Right lobe of liver (tissue), 6 donors: ENCODE data around the gene TCEANC. TPM values are rescaled to one million over a fixed set of nuclear protein-coding genes. Genes with fewer than 3 reads are reported as not detected.

Experiments
- ATAC-seq, 4 donors: fragments of 200-7000 bp; cut with Tn5 transposase; one replicate each; pipeline ENCODE4 v1.9.1; 2020; ENCODE audit warnings: mild to moderate bottlenecking in 4 of 4, moderate library complexity in 4 of 4
- DNase-seq, 3 donors: peaks; one replicate each; pipeline ENCODE4 v3.0.0-alpha.2; 2020
- H3K27ac ChIP-seq, 3 donors: fragments of 200-600 bp; one replicate each; pipeline ENCODE4 v1.8.0; 2022
- H3K27me3 ChIP-seq, 2 donors: fragments of 200-600 bp; one replicate each; pipeline ENCODE4 v1.8.0; 2022
- H3K36me3 ChIP-seq, 4 donors: fragments of 200-600 bp; sonication (generic) in 1 of 4; one replicate each; pipeline versions ENCODE4 v1.5.1 to v1.8.0; 2017 to 2022; ENCODE audit warnings: control low read depth in 1 of 4
- H3K4me1 ChIP-seq, 4 donors: fragments of 200-600 bp; sonication (generic) in 1 of 4; one replicate each; pipeline versions ENCODE4 v1.5.1 to v1.8.0; 2017 to 2022; ENCODE audit warnings: control low read depth in 1 of 4
- H3K4me3 ChIP-seq, 3 donors: fragments of 200-600 bp; one replicate each; pipeline ENCODE4 v1.8.0; 2022
- H3K9me3 ChIP-seq, 4 donors: fragments of 200-600 bp; sonication (generic) in 1 of 4; one replicate each; pipeline versions ENCODE4 v1.5.1 to v1.8.0; 2017 to 2022; ENCODE audit warnings: control low read depth in 1 of 4
- CTCF ChIP-seq, 4 donors: fragments of 200-600 bp in 3 of 4; fragments of 450-650 bp in 1 of 4; IDR thresholded peaks; one replicate each; pipeline versions ENCODE4 v1.5.1 to v1.8.0; 2016 to 2022; ENCODE audit warnings: antibody characterized with exemption in 4 of 4, mild to moderate bottlenecking in 2 of 4
- POLR2A ChIP-seq: fragments of 450-650 bp; IDR thresholded peaks from one replicate; pipeline ENCODE4 v1.6.1; 2017; ENCODE audit warnings: antibody characterized with exemption, mild to moderate bottlenecking
- WGBS: methylation state at CpG from one replicate; pipeline ENCODE4 v1.1.6; 2018; ENCODE audit warnings: low coverage, low lambda C conversion rate; ENCODE audit not compliant: insufficient coverage; ENCODE audit errors: missing lambda C conversion rate; 5-methylcytosine and 5-hydroxymethylcytosine counted together
- intact Hi-C, 2 donors: fragments of 100-400 bp; cut with DNase I; formaldehyde crosslinking; loops; one replicate each; pipeline versions ENCODE4 v1.11.2 to v1.14.1; 2022
- total RNA-seq, 6 experiments: library from RNA; depleted of rRNA in 2 of 6; stranded (reverse); fragments of >200 nt in 2 of 6; fragmentation: NEBNext Ultra II Directional in 3 of 6; extraction: Animal tissue kit (Norgen Biotek cat#: 25700) in 3 of 6; gene quantifications; one replicate each; pipeline versions ENCODE4 v1.1.0 to v1.2.4, GENCODE V29; 2016 to 2023
- donor health status: DM: no; HTN: yes; CAD: no.
- donor health status: DM: no; HTN: no; CAD: no.
- donor health status: DM: no; HTN: no; CAD: no.
- donor health status: DM: no; HTN: yes; CAD: no.
- donor health status: DM: no; HTN: yes; CAD: no.

TCEANC gene
- total RNA-seq, 6 experiments from 2014 or later, result 3.4 to 4.8 (median 4.1) TPM

GRCh38 chrX:13694983-13695382 is 42.0 kb downstream of the TCEANC start:
- Histone ChIP-seq H3K27me3 (peaks cover 0 to 3% of the 10 kb centered on the region in 2 donors), H3K4me1 (peaks cover 0 to 11% (median 0%) of the 10 kb centered on the region in 4 donors), H3K36me3 (no peaks in the 10 kb centered on the region), H3K9me3 (no peaks in the 10 kb centered on the region), H3K27ac (no peak overlapping the region), H3K4me3 (no peak overlapping the region)
- intact Hi-C loops, result no loop called here
- ATAC-seq (no peak), DNase-seq (no peak)
- 61% methylated on average over 6 of the region's 8 CpGs for WGBS
- TF ChIP-seq CTCF (IDR thresholded peaks at IDR 0.05), result no peak
- no peak for TF ChIP-seq POLR2A

GRCh38 chrX:13695601-13696115 is 42.7 kb downstream of the TCEANC start:
- DNase-seq (no peak), ATAC-seq (no peak)
- Histone ChIP-seq H3K27ac (no peak overlapping the region), H3K9me3 (no peaks in the 10 kb centered on the region), H3K36me3 (no peaks in the 10 kb centered on the region), H3K4me3 (no peak overlapping the region), H3K4me1 (peaks cover 0 to 7% (median 0%) of the 10 kb centered on the region in 4 donors), H3K27me3 (no peaks in the 10 kb centered on the region)
- intact Hi-C loops, result no loop called here
- WGBS, result 63% methylated on average over 4 of the region's 4 CpGs
- TF ChIP-seq POLR2A, result no peak
- no peak for TF ChIP-seq CTCF (IDR thresholded peaks at IDR 0.05)

- no peaks in the 10 kb centered on the region for H3K36me3 ChIP-seq
- no peaks in the 10 kb centered on the region for H3K9me3 ChIP-seq
- DNase-seq, result no peak
- no peak for TF ChIP-seq CTCF (IDR thresholded peaks at IDR 0.05)
- TF ChIP-seq POLR2A, result no peak
- no peaks in the 10 kb centered on the region for H3K27me3 ChIP-seq
- H3K27ac ChIP-seq, result no peak overlapping the region
- H3K4me1 ChIP-seq, result peaks cover 0 to 4% (median 0%) of the 10 kb centered on the region in 4 donors
- no peak overlapping the region for H3K4me3 ChIP-seq
- 78% methylated on average over 2 of the region's 2 CpGs for WGBS
- intact Hi-C loops, result no loop called here
- ATAC-seq, result peak in 1 of 4 donors; percentile 11
These were observed 44.5 kb downstream of the TCEANC start for GRCh38 chrX:13697455-13697854.

- WGBS, result 57% methylated on average over 1 of the region's 1 CpG
- intact Hi-C loops, result no loop called here
- no peak for TF ChIP-seq CTCF (IDR thresholded peaks at IDR 0.05)
- no peak for TF ChIP-seq POLR2A
- ATAC-seq, result no peak
- Histone ChIP-seq H3K27ac (no peak overlapping the region), H3K9me3 (no peaks in the 10 kb centered on the region), H3K4me1 (no peaks in the 10 kb centered on the region), H3K36me3 (no peaks in the 10 kb centered on the region), H3K4me3 (no peak overlapping the region), H3K27me3 (no peaks in the 10 kb centered on the region)
- no peak for DNase-seq
These were observed 45.0 kb downstream of the TCEANC start for GRCh38 chrX:13697976-13698375.

GRCh38 chrX:13698432-13698831 is 45.5 kb downstream of the TCEANC start:
- Histone ChIP-seq H3K36me3 (no peaks in the 10 kb centered on the region), H3K27ac (no peak overlapping the region), H3K9me3 (no peaks in the 10 kb centered on the region), H3K4me3 (no peak overlapping the region), H3K27me3 (no peaks in the 10 kb centered on the region), H3K4me1 (no peaks in the 10 kb centered on the region)
- no peak for DNase-seq
- 65% methylated on average over 1 of the region's 1 CpG for WGBS
- intact Hi-C loops, result no loop called here
- TF ChIP-seq CTCF (IDR thresholded peaks at IDR 0.05) (no peak), POLR2A (no peak)
- no peak for ATAC-seq
